Activated CD4-positive, alpha-beta memory T cell treated with anti-CD3 and anti-CD28 coated beads for 36 hours (primary cell): ENCODE measurements around the gene CHD2. TPM values are rescaled to one million over a fixed set of nuclear protein-coding genes. Genes with fewer than 3 reads are reported as not detected.

Source experiments
- CTCF ChIA-PET: fragments of 350-600 bp; sonication (Branson Sonifier 250); formaldehyde crosslinking; loops from one replicate; lab custom pipeline; 2021; ENCODE audit warnings: antibody characterized with exemption, inconsistent platforms; lab: Charles Lee
- POLR2A ChIA-PET: fragments of 350-600 bp; sonication (Branson Sonifier 250); formaldehyde crosslinking; loops from one replicate; lab custom pipeline; 2021; ENCODE audit warnings: antibody characterized with exemption; lab: Charles Lee
- DNase-seq: peaks from one replicate; pipeline ENCODE4 v3.0.0-alpha.2; 2020
- H3K27ac Mint-ChIP-seq: one replicate; pipeline ENCODE4 v1.8.0; 2021; ENCODE audit warnings: mixed read lengths
- H3K27me3 Mint-ChIP-seq: one replicate; pipeline ENCODE4 v1.8.0; 2021; ENCODE audit warnings: mixed read lengths
- H3K36me3 Mint-ChIP-seq: one replicate; pipeline ENCODE4 v1.8.0; 2021; ENCODE audit warnings: mixed read lengths
- H3K4me1 Mint-ChIP-seq: one replicate; pipeline ENCODE4 v1.8.0; 2021; ENCODE audit warnings: low read depth, mixed read lengths
- H3K4me3 Mint-ChIP-seq: one replicate; pipeline ENCODE4 v1.8.0; 2021; ENCODE audit warnings: mild to moderate bottlenecking, mixed read lengths
- H3K9me3 Mint-ChIP-seq: one replicate; pipeline ENCODE4 v1.8.0; 2021; ENCODE audit warnings: mixed read lengths
- intact Hi-C: fragments of 100-400 bp; cut with micrococcal nuclease; formaldehyde crosslinking; loops from one replicate; pipeline ENCODE4 v1.15.1; 2023
- total RNA-seq, 2 experiments: library from RNA; stranded (reverse); gene quantifications; one replicate each; pipeline ENCODE4 v1.2.3, GENCODE V29; 2021

Gene CHD2
- total RNA-seq, 2 experiments from 2014 or later = 113 to 121 TPM

DNA sequence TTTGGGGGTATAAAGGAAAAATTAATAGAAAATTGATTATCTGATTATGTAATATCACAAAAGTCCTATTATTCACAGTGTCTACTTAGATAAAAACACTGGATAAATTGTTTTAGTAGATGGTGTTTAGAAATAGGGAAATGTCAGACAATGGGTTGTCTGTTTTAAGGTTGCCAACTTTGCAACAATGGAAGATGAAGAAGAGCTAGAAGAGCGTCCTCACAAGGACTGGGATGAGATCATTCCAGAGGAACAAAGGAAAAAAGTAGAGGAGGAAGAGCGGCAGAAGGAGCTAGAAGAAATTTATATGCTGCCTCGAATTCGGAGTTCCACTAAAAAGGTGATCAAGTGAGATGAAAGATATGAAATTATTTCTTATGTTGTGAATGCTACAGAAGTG lies 84.0 kb downstream of the CHD2 start:
- Mint-ChIP-seq H3K4me3 (no peak overlapping the region), H3K9me3 (no peaks in the 10 kb centered on the region), H3K27me3 (no peaks in the 10 kb centered on the region), H3K27ac (peak overlapping the region; percentile 7), H3K36me3 (peaks cover 30% of the 10 kb centered on the region), H3K4me1 (peaks cover 8% of the 10 kb centered on the region)
- DNase-seq = no peak
- intact Hi-C loops = no loop called here
- ChIA-PET CTCF (interaction anchor here (1.6 to 2.2 kb wide), 4 partner anchors 9 to 187 kb away, joined by 3 to 10 read pairs (median 4); no protein-coding TSS in a partner anchor), POLR2A (interaction anchor here (1.8 kb wide), 1 partner anchor 10 kb away, joined by 4 read pairs; no protein-coding TSS in a partner anchor)

GRCh38 chr15:92989470-92989869 lies 89.3 kb downstream of the CHD2 start:
- ChIA-PET CTCF (interaction anchor here (1.2 kb wide), 1 partner anchor 12 kb away, joined by 4 read pairs; no protein-coding TSS in a partner anchor), POLR2A (no interaction called here)
- H3K9me3 Mint-ChIP-seq = no peaks in the 10 kb centered on the region
- DNase-seq = no peak
- peaks cover 9% of the 10 kb centered on the region for H3K4me1 Mint-ChIP-seq
- H3K27me3 Mint-ChIP-seq = no peaks in the 10 kb centered on the region
- H3K36me3 Mint-ChIP-seq = peaks cover 51% of the 10 kb centered on the region
- H3K4me3 Mint-ChIP-seq = no peak overlapping the region
- intact Hi-C loops = no loop called here
- H3K27ac Mint-ChIP-seq = no peak overlapping the region

GRCh38 chr15:92990031-92990430 lies 89.9 kb downstream of the CHD2 start:
- peaks cover 54% of the 10 kb centered on the region for H3K36me3 Mint-ChIP-seq
- intact Hi-C loops = loop anchor here (5.0 kb wide), 1 partner anchor 53 kb away; no protein-coding TSS in a partner anchor
- ChIA-PET POLR2A (no interaction called here), CTCF (interaction anchor here (1.2 kb wide), 1 partner anchor 11 kb away, joined by 4 read pairs; no protein-coding TSS in a partner anchor)
- H3K4me1 Mint-ChIP-seq = peaks cover 12% of the 10 kb centered on the region
- no peak overlapping the region for H3K27ac Mint-ChIP-seq
- DNase-seq = no peak
- no peak overlapping the region for H3K4me3 Mint-ChIP-seq
- no peaks in the 10 kb centered on the region for H3K27me3 Mint-ChIP-seq
- no peaks in the 10 kb centered on the region for H3K9me3 Mint-ChIP-seq

DNA sequence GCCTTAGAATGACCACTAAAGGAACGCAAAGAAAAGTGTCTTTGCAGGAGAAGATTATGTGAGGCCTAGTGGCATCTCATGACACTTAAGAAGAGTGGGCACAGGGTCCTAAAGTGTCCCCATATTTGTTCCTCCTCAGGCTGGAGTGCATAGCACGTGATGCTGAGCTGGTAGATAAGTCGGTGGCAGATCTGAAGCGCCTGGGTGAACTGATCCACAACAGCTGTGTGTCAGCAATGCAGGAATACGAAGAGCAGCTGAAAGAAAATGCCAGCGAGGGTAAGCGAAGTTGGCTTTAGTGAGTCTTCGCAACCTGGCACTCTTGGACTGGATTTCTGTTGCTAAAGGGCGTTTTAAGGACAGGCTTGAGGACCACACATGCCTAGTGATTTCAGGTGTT lies 92.6 kb downstream of the CHD2 start:
- H3K4me1 Mint-ChIP-seq = peaks cover 12% of the 10 kb centered on the region
- CTCF ChIA-PET = interaction anchor here (0.9 kb wide), 1 partner anchor 196 kb away, joined by 3 read pairs; no protein-coding TSS in a partner anchor
- H3K9me3 Mint-ChIP-seq = no peaks in the 10 kb centered on the region
- H3K36me3 Mint-ChIP-seq = peaks cover 66% of the 10 kb centered on the region
- intact Hi-C loops = loop anchor here (5.0 kb wide), 1 partner anchor 55 kb away; no protein-coding TSS in a partner anchor
- H3K27me3 Mint-ChIP-seq = no peaks in the 10 kb centered on the region
- POLR2A ChIA-PET = no interaction called here
- no peak overlapping the region for H3K27ac Mint-ChIP-seq
- no peak overlapping the region for H3K4me3 Mint-ChIP-seq
- DNase-seq = no peak

DNA sequence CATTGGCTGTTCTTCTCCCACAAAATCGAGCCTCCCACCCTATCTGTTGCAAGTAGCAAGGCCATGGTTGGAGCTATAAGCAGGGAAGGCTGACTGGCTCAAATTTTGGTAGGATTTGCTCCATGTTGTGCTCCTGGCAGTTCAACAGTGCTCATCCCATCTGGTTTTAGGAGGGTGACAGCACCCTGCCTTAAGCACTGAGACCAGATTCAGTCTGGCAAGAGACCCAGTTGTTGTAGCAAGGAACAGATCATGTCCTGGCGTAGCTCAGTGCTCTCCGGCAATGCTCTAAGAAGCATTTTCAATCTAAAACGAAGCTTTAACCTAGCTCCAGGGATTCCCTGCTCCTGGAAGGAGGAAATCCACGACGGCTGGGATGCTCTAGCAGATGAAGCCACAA lies 97.7 kb downstream of the CHD2 start:
- peaks cover 73% of the 10 kb centered on the region for H3K36me3 Mint-ChIP-seq
- no peak for DNase-seq
- ChIA-PET CTCF (interaction anchor here (0.7 to 1.4 kb wide), 4 partner anchors 20 to 201 kb away, joined by 3 to 4 read pairs (median 3); no protein-coding TSS in a partner anchor), POLR2A (no interaction called here)
- H3K27me3 Mint-ChIP-seq = no peaks in the 10 kb centered on the region
- peak overlapping the region; percentile 30 for H3K27ac Mint-ChIP-seq
- peaks cover 5% of the 10 kb centered on the region for H3K4me1 Mint-ChIP-seq
- intact Hi-C loops = no loop called here
- H3K4me3 Mint-ChIP-seq = no peak overlapping the region
- no peaks in the 10 kb centered on the region for H3K9me3 Mint-ChIP-seq

- Mint-ChIP-seq H3K36me3 (peaks cover 73% of the 10 kb centered on the region), H3K4me3 (no peak overlapping the region), H3K27ac (no peak overlapping the region), H3K27me3 (no peaks in the 10 kb centered on the region), H3K4me1 (no peaks in the 10 kb centered on the region), H3K9me3 (no peaks in the 10 kb centered on the region)
- POLR2A ChIA-PET = interaction anchor here (1.0 kb wide), 1 partner anchor 10 kb away, joined by 3 read pairs; no protein-coding TSS in a partner anchor
- no peak for DNase-seq
- intact Hi-C loops = no loop called here
- CTCF ChIA-PET = interaction anchor here (0.9 to 2.2 kb wide), 6 partner anchors 11 to 204 kb away, joined by 3 to 7 read pairs (median 4); no protein-coding TSS in a partner anchor
Observed at GRCh38 chr15:93001156-93001555, 101.0 kb downstream of the CHD2 start.

DNA sequence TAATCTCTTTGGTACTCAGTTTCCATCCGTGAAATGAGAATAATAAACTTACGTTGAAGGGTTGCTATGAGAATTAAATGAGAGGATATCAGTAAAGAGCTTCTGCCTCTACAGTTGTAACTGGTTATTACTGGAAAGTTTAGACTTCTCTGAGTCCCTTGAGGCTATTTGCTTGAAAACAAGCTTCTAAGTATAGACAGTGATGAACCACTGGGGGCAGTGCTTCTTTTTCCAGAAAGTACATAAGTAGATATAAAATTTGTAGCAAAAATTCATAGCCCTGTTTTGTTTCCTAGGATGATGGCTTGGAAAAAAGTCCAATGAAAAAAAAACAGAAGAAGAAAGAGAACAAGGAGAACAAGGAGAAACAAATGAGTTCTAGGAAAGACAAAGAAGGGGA lies 101.8 kb downstream of the CHD2 start:
- peaks cover 73% of the 10 kb centered on the region for H3K36me3 Mint-ChIP-seq
- CTCF ChIA-PET = interaction anchor here (1.4 to 2.2 kb wide), 5 partner anchors 12 to 205 kb away, joined by 3 to 7 read pairs (median 4); no protein-coding TSS in a partner anchor
- intact Hi-C loops = no loop called here
- H3K4me1 Mint-ChIP-seq = no peaks in the 10 kb centered on the region
- H3K9me3 Mint-ChIP-seq = no peaks in the 10 kb centered on the region
- no peaks in the 10 kb centered on the region for H3K27me3 Mint-ChIP-seq
- POLR2A ChIA-PET = interaction anchor here (1.0 kb wide), 1 partner anchor 11 kb away, joined by 3 read pairs; no protein-coding TSS in a partner anchor
- DNase-seq = no peak
- peak overlapping the region; percentile 62 for H3K27ac Mint-ChIP-seq
- H3K4me3 Mint-ChIP-seq = no peak overlapping the region

DNA sequence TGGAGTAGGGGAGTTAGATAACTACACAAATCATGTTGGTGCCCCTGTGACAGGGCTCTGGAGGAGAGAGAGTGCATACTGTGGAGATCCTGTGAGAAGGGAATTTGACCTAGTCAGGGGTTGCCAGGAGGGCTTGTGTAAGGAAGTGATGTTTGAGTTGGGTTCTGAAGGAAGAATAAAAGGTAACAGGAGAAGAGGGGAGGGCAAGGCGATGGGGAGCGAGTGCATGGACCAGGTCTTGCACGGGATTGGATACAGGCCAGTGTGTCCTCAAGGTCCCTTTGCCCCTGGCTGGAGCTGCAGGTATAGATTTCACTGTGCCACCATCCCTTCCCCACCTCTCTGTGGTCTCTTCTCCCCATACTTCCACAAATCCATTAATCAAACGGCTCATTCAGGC lies 105.0 kb downstream of the CHD2 start:
- Mint-ChIP-seq H3K9me3 (no peaks in the 10 kb centered on the region), H3K4me1 (no peaks in the 10 kb centered on the region), H3K4me3 (no peak overlapping the region), H3K27me3 (no peaks in the 10 kb centered on the region), H3K27ac (no peak overlapping the region), H3K36me3 (peaks cover 70% of the 10 kb centered on the region)
- intact Hi-C loops = no loop called here
- POLR2A ChIA-PET = no interaction called here
- DNase-seq = no peak
- CTCF ChIA-PET = no interaction called here

DNA sequence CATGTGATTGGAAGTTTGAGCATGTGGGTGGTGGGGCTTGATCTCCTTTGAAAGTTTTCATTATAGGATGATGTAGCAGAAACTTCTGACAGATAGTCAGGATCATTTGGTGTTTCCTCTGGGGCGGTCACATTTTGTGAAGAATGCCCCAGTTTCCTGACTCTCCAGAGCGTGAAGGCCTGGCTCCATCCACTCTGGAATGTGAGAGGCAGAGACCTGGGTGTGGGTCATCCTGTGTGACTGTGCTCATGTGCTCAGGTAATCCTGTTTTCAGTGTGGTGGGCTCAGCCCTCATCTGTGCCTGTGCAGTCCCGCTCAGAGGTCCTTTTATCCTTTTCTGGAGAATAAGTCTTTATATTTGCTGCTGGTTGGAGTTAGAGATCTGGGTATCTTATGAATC lies 107.9 kb downstream of the CHD2 start:
- H3K4me3 Mint-ChIP-seq = no peak overlapping the region
- intact Hi-C loops = no loop called here
- POLR2A ChIA-PET = no interaction called here
- H3K4me1 Mint-ChIP-seq = no peaks in the 10 kb centered on the region
- H3K36me3 Mint-ChIP-seq = peaks cover 68% of the 10 kb centered on the region
- H3K9me3 Mint-ChIP-seq = no peaks in the 10 kb centered on the region
- CTCF ChIA-PET = no interaction called here
- no peaks in the 10 kb centered on the region for H3K27me3 Mint-ChIP-seq
- DNase-seq = no peak
- H3K27ac Mint-ChIP-seq = peak overlapping the region; percentile 1

DNA sequence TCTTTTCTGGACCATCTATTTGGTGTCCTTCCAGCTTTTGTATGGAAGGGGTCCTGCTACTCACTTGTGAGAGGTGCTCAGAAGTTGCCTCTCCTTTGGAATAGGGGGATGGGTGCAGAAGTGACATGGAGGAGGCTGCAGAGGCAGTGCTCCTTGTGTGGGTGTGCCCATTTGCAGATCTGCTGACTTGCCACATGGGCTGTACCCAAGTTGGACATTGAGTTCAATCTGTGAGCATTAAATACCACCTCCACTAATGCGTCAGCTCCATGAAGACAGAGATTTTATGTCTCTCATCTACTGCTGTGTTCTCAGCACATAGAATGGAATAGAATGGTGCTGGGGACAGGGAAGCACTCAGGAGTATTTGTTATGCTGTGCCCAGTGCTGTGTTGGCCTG lies 112.7 kb downstream of the CHD2 start:
- ChIA-PET POLR2A (no interaction called here), CTCF (no interaction called here)
- Mint-ChIP-seq H3K27me3 (no peaks in the 10 kb centered on the region), H3K27ac (no peak overlapping the region), H3K36me3 (peaks cover 74% of the 10 kb centered on the region), H3K4me3 (no peak overlapping the region), H3K4me1 (peaks cover 11% of the 10 kb centered on the region), H3K9me3 (no peaks in the 10 kb centered on the region)
- DNase-seq = no peak
- intact Hi-C loops = no loop called here

DNA sequence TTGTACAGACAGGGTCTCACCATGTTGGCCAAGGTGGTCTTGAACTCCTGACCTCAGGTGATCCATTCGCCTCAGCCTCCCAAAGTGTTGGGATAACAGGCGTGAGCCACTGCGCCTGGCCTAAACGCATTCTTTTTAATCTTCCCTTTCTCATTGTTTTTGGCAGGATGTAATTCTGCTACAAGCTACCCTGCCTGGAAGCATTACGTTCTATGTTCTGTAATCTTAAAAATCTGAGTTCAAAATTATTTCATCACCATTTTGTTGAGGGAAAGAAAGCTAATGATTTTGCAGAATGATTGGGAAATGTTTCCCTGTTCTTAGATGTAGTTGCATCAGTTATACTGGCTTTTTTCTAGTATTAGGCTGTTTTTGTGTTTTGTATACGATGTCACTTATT lies 117.4 kb downstream of the CHD2 start:
- intact Hi-C loops = no loop called here
- H3K9me3 Mint-ChIP-seq = no peaks in the 10 kb centered on the region
- H3K4me3 Mint-ChIP-seq = no peak overlapping the region
- ChIA-PET CTCF (interaction anchor here (0.6 to 5.3 kb wide), 6 partner anchors 12 to 221 kb away, joined by 3 to 45 read pairs (median 4); no protein-coding TSS in a partner anchor), POLR2A (interaction anchor here (0.6 kb wide), 1 partner anchor 92 kb away, joined by 3 read pairs; no protein-coding TSS in a partner anchor)
- no peak for DNase-seq
- peaks cover 57% of the 10 kb centered on the region for H3K4me1 Mint-ChIP-seq
- peaks cover 84% of the 10 kb centered on the region for H3K36me3 Mint-ChIP-seq
- H3K27ac Mint-ChIP-seq = peak overlapping the region; percentile 83
- H3K27me3 Mint-ChIP-seq = no peaks in the 10 kb centered on the region

DNA sequence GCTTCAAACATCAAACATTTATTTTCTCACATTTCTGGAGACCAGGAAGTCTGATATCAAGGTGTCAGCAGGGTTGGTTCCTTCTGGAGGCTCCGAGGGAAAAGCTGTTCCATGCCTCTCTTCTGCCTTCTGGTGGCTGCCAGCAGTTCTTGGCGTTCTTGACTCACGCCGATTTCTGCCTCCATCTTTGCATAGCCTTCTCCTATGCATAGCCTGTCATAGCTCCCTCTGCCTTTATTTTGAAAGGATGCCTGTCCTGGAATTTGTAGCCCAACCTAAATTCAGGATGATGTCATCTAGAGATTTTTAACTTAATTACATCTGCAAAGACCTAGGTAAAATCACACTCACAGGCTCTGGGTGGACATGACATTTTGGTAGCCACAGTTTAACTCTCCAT lies 118.5 kb downstream of the CHD2 start:
- Mint-ChIP-seq H3K9me3 (no peaks in the 10 kb centered on the region), H3K27me3 (no peaks in the 10 kb centered on the region), H3K27ac (peak overlapping the region; percentile 83), H3K36me3 (peaks cover 84% of the 10 kb centered on the region), H3K4me1 (peaks cover 68% of the 10 kb centered on the region), H3K4me3 (no peak overlapping the region)
- DNase-seq = no peak
- ChIA-PET POLR2A (interaction anchor here (0.9 kb wide), 1 partner anchor 10 kb away, joined by 3 read pairs; no protein-coding TSS in a partner anchor), CTCF (interaction anchor here (1.6 to 5.3 kb wide), 5 partner anchors 11 to 222 kb away, joined by 4 to 45 read pairs (median 4); no protein-coding TSS in a partner anchor)
- intact Hi-C loops = loop anchor here (2.0 kb wide), 1 partner anchor 38 kb away; no protein-coding TSS in a partner anchor
